GM12878 (cell line): ENCODE measurements around the gene B3GNT3. TPM values are rescaled to one million over a fixed set of nuclear protein-coding genes. Genes with fewer than 3 reads are reported as not detected.

ENCODE experiments used
- ATAC-seq: fragments of 200-7000 bp; cut with Tn5 transposase; 3 replicates; pipeline ENCODE4 v1.9.1; 2020; ENCODE audit warnings: mild to moderate bottlenecking, moderate library complexity
- BruUV-seq: library from RNA; stranded (reverse); fragments of 400-500 nt; replicated peaks from 2 replicates; lab custom pipeline; 2021; lab: Mats Ljungman, UMichigan
- CTCF ChIA-PET: fragments of 300-600 bp; sonication (Branson Sonifier 250); formaldehyde crosslinking; extraction: SDS; loops from one replicate; lab custom pipeline; 2021; ENCODE audit warnings: inconsistent platforms; lab: Yijun Ruan, JAX
- POLR2A ChIA-PET: fragments of 350-600 bp; formaldehyde crosslinking; extraction: SDS; loops from one replicate; lab custom pipeline; 2021; ENCODE audit warnings: inconsistent platforms; lab: Charles Lee
- RAD21 ChIA-PET: fragments of 300-600 bp; sonication (Branson Sonifier 250); formaldehyde crosslinking; loops from one replicate; lab custom pipeline; 2023; ENCODE audit warnings: antibody characterized with exemption; ENCODE audit not compliant: unreplicated experiment; lab: Charles Lee
- SMC1A ChIA-PET: fragments of 300-600 bp; sonication (Branson Sonifier 250); formaldehyde crosslinking; loops from one replicate; lab custom pipeline; 2023; ENCODE audit not compliant: unreplicated experiment, uncharacterized antibody; lab: Charles Lee
- DNase-seq: peaks from one replicate; pipeline ENCODE4 v3.0.0-alpha.2; 2011; ENCODE audit warnings: low read depth, low spot score
- FAIRE-seq: peaks from 3 replicates; lab custom pipeline; 2011; peaks lifted over from hg19 to GRCh38; lab: Jason Lieb, UNC
- H2AFZ ChIP-seq: 2 replicates; pipeline ENCODE4 v1.6.0; 2011; ENCODE audit warnings: low read depth, low read length, control low read depth; ENCODE audit not compliant: control insufficient read depth
- H3K27ac ChIP-seq: 2 replicates; pipeline ENCODE4 v1.5.1; 2011; ENCODE audit warnings: control low read depth; ENCODE audit not compliant: control insufficient read depth, insufficient read depth
- H3K27me3 ChIP-seq, 2 experiments: replicated peaks in 1 of 2; 2 replicates each; pipeline versions ENCODE4 v1.6.0 to v1.6.1; 2011; ENCODE audit warnings: low read length in 1 of 2; ENCODE audit not compliant: control insufficient read depth in 2 of 2, insufficient read depth in 2 of 2
- H3K36me3 ChIP-seq, 2 experiments: 2 replicates each; pipeline ENCODE4 v1.5.1; 2011; ENCODE audit warnings: low read length in 1 of 2; ENCODE audit not compliant: control insufficient read depth in 2 of 2, insufficient read depth in 2 of 2
- H3K4me1 ChIP-seq: 2 replicates; pipeline ENCODE4 v1.6.1; 2011; ENCODE audit warnings: mild to moderate bottlenecking, low read length, moderate library complexity, mixed read lengths; ENCODE audit not compliant: control insufficient read depth, insufficient read depth
- H3K4me2 ChIP-seq: 2 replicates; pipeline ENCODE4 v1.6.0; 2011; ENCODE audit warnings: control low read depth; ENCODE audit not compliant: control insufficient read depth, insufficient read depth
- H3K4me3 ChIP-seq: fragments of 200-600 bp; sonication (generic); 2 replicates; pipeline ENCODE4 v1.5.1; 2016
- H3K79me2 ChIP-seq: 2 replicates; pipeline ENCODE4 v1.6.0; 2011; ENCODE audit warnings: low read length; ENCODE audit not compliant: control insufficient read depth, insufficient read depth
- H3K9ac ChIP-seq: 2 replicates; pipeline ENCODE4 v1.8.0; 2011; ENCODE audit warnings: low read length, control low read depth, mixed read lengths; ENCODE audit not compliant: control insufficient read depth, insufficient read depth
- H3K9me3 ChIP-seq: replicated peaks from 3 replicates; pipeline ENCODE4 v1.5.1; 2011; ENCODE audit warnings: mild to moderate bottlenecking, low read length; ENCODE audit not compliant: control insufficient read depth, insufficient read depth
- H4K20me1 ChIP-seq: 2 replicates; pipeline ENCODE4 v1.6.0; 2011; ENCODE audit not compliant: control insufficient read depth, insufficient read depth
- IKZF1 ChIP-seq: fragments of 450-650 bp; conservative IDR thresholded peaks from 2 replicates; pipeline ENCODE4 v1.6.1; 2017; ENCODE audit warnings: antibody characterized with exemption, mild to moderate bottlenecking
- IKZF2 ChIP-seq, 2 experiments: fragments of 450-650 bp; IDR thresholded peaks; 2 replicates each; pipeline ENCODE4 v1.6.1; 2017; ENCODE audit warnings: mild to moderate bottlenecking in 2 of 2, moderate library complexity in 2 of 2
- KDM1A ChIP-seq: fragments of 200-600 bp; sonication (generic); IDR thresholded peaks from 2 replicates; pipeline ENCODE4 v1.6.1; 2016; ENCODE audit warnings: borderline replicate concordance
- MTA2 ChIP-seq: fragments of 450-650 bp; IDR thresholded peaks from 2 replicates; pipeline ENCODE4 v1.6.1; 2016; ENCODE audit warnings: low read depth, mild to moderate bottlenecking, moderate library complexity
- MTA3 ChIP-seq: IDR thresholded peaks from 2 replicates; pipeline ENCODE4 v1.6.1; 2012; ENCODE audit warnings: low read length, inconsistent platforms, borderline replicate concordance
- MYC ChIP-seq: IDR thresholded peaks from 2 replicates; pipeline ENCODE4 v1.6.1; 2011; ENCODE audit warnings: mild to moderate bottlenecking, low read length, moderate library complexity, inconsistent platforms; ENCODE audit not compliant: insufficient read depth, insufficient replicate concordance, insufficient read length, severe bottlenecking
- RUNX3 ChIP-seq: IDR thresholded peaks from 2 replicates; pipeline ENCODE4 v1.6.1; 2012; ENCODE audit warnings: low read length, inconsistent platforms
- SKIL ChIP-seq: fragments of 450-650 bp; IDR thresholded peaks from 2 replicates; pipeline ENCODE4 v1.6.1; 2017; ENCODE audit warnings: mild to moderate bottlenecking, low read depth, inconsistent platforms; ENCODE audit not compliant: poor library complexity, severe bottlenecking
- SRF ChIP-seq, 2 experiments: IDR thresholded peaks; 2 replicates each; pipeline ENCODE4 v1.6.1; 2011; ENCODE audit warnings: low read depth in 2 of 2, low read length in 2 of 2, mild to moderate bottlenecking in 1 of 2, moderate library complexity in 1 of 2
- TARDBP ChIP-seq: IDR thresholded peaks from 2 replicates; pipeline ENCODE4 v1.6.1; 2016; ENCODE audit warnings: borderline replicate concordance
- TBL1XR1 ChIP-seq: IDR thresholded peaks from 2 replicates; pipeline ENCODE4 v1.6.1; 2012; ENCODE audit warnings: low read depth, low read length, improper control_type of control experiment
- WGBS: methylation state at CpG from one replicate; pipeline ENCODE4 v1.1.6; 2016; ENCODE audit warnings: low lambda C conversion rate; ENCODE audit not compliant: insufficient replicate concordance, insufficient coverage; ENCODE audit errors: missing lambda C conversion rate; 5-methylcytosine and 5-hydroxymethylcytosine counted together
- in situ Hi-C: fragments of 300-500 bp; cut with MboI; formaldehyde crosslinking; loops from 9 replicates; pipeline ENCODE4 v1.14.3; 2018; ENCODE audit warnings: mixed read lengths
- intact Hi-C: fragments of 100-400 bp; cut with micrococcal nuclease; formaldehyde crosslinking; loops from one replicate; pipeline ENCODE4 v1.14.2; 2022; ENCODE audit not compliant: unreplicated experiment
- polyA plus RNA-seq, 11 experiments: library from polyadenylated mRNA; depleted of rRNA in 4 of 11; unstranded in 6 of 11; stranded (reverse) in 5 of 11; fragments of >200 nt; fragmentation: Nextera tagmentation in 4 of 11; fragmentation: Illumina TruSeq in 1 of 11; extraction: Ambion mirVana in 4 of 11; extraction: Trizol in 1 of 11; gene quantifications; 1 replicate in 1 of 11; 2 replicates in 10 of 11; pipeline versions ENCODE4 v1.2.1 to v1.2.3, GENCODE V29; 2011 to 2016; ENCODE audit warnings: inconsistent platforms in 2 of 11, missing spikeins in 2 of 11, low read depth in 1 of 11
- total RNA-seq, 4 experiments: library from RNA; depleted of rRNA in 3 of 4; stranded (reverse); fragments of >200 nt in 3 of 4; fragmentation: Illumina TruSeq in 1 of 4; extraction: Trizol in 1 of 4; gene quantifications; 2 replicates each; pipeline versions ENCODE4 v1.2.1 to v1.2.3, GENCODE V29; 2013 to 2021

B3GNT3 gene
- total and polyA plus RNA-seq, 10 of the 15 experiments (the other 5 are each of a cell fraction or from before 2014, with no cell fraction given) = not detected

GRCh38 chr19:17846146-17846545 is 51.2 kb downstream of the B3GNT3 start:
- FAIRE-seq (no peak), DNase-seq (peak; percentile 19)
- H2AFZ ChIP-seq = no peak overlapping the region; the same call in 1 of the 2 replicates
- CTCF ChIA-PET = interaction anchor here (0.7 kb wide), 1 partner anchor 170 kb away, joined by 3 read pairs; no protein-coding TSS in a partner anchor
- H3K4me1 ChIP-seq = peaks cover 33% of the 10 kb centered on the region
- H3K36me3 ChIP-seq = peaks cover 3 to 17% of the 10 kb centered on the region in 2 experiments
- in situ Hi-C loops (no loop called here), intact Hi-C loops (no loop called here)
- peak overlapping the region; percentile 83 for H3K9ac ChIP-seq
- RAD21 ChIA-PET = interaction anchor here (0.9 to 1.5 kb wide), 2 partner anchors 13 to 94 kb away, joined by 3 to 5 read pairs; partner anchors contain the start of gene RPL18A
- H3K4me3 ChIP-seq = peak overlapping the region; percentile 72
- peaks cover 28% of the 10 kb centered on the region for H3K79me2 ChIP-seq
- H4K20me1 ChIP-seq = no peaks in the 10 kb centered on the region
- SMC1A ChIA-PET = interaction anchor here (1.4 to 2.9 kb wide), 3 partner anchors 10 to 13 kb away, joined by 3 to 9 read pairs (median 7); partner anchors contain the start of gene RPL18A
- no TSS peak for BruUV-seq
- H3K4me2 ChIP-seq = peak overlapping the region; percentile 86
- no peaks in the 10 kb centered on the region; the same call in 2 of the 3 replicates for H3K9me3 ChIP-seq
- POLR2A ChIA-PET = interaction anchor here (1.5 kb wide), 1 partner anchor 13 kb away, joined by 5 read pairs; the partner anchor contains the start of gene RPL18A
- H3K27me3 ChIP-seq = no peaks in the 10 kb centered on the region
- peak overlapping the region; percentile 71 for H3K27ac ChIP-seq
- no peak for TF ChIP-seq MYC
- TF ChIP-seq SRF (IDR thresholded peaks at IDR 0.05; ENCODE audit: low read depth in 2 of 2, low read length in 2 of 2) = no peak
- TF ChIP-seq MTA2 = no peak
- TF ChIP-seq SKIL = no peak
- peak; percentile 65 for TF ChIP-seq RUNX3
- TF ChIP-seq TARDBP = no peak
- TF ChIP-seq KDM1A = no peak
- peak; percentile 49 for TF ChIP-seq IKZF1
- TF ChIP-seq MTA3 = no peak
- TF ChIP-seq TBL1XR1 = no peak
- TF ChIP-seq IKZF2 (IDR thresholded peaks at IDR 0.05) = peak; percentile 58 to 61; a peak in 3 of 4 replicates
- TF ChIP-seq, all 136 proteins: peak for 3
- ATAC-seq = no peak
- WGBS = 13% methylated on average over 8 of the region's 8 CpGs
